IMR-90 (cell line): ENCODE results near the gene ATG7. TPM values are rescaled to one million over a fixed set of nuclear protein-coding genes. Genes with fewer than 3 reads are reported as not detected.

Experiments
- ATAC-seq: fragments of 200-7000 bp; cut with Tn5 transposase; 2 replicates; pipeline ENCODE4 v1.9.1; 2020; ENCODE audit warnings: low read depth, mild to moderate bottlenecking, moderate library complexity
- BruUV-seq: library from RNA; stranded (reverse); fragments of 400-500 nt; replicated peaks from 2 replicates; lab custom pipeline; 2021; lab: Mats Ljungman, UMichigan
- CTCF ChIA-PET: fragments of 300-600 bp; formaldehyde crosslinking; extraction: SDS; loops from one replicate; lab custom pipeline; 2021; ENCODE audit warnings: antibody characterized with exemption; lab: Yijun Ruan, JAX
- POLR2A ChIA-PET: fragments of 300-600 bp; sonication (Branson Sonifier 250); formaldehyde crosslinking; loops from one replicate; lab custom pipeline; 2022; ENCODE audit warnings: antibody characterized with exemption; ENCODE audit not compliant: unreplicated experiment; lab: Charles Lee
- DNase-seq: peaks from one replicate; pipeline ENCODE4 v3.0.0; 2013
- H2AFZ ChIP-seq: replicated peaks from 2 replicates; pipeline ENCODE3; 2013; ENCODE audit warnings: low read length, mild to moderate bottlenecking; ENCODE audit not compliant: poor library complexity
- H2AK5ac ChIP-seq: 2 replicates; pipeline ENCODE4 v1.6.1; 2013; ENCODE audit warnings: low read depth, low read length, inconsistent platforms
- H2AK9ac ChIP-seq: replicated peaks from 2 replicates; pipeline ENCODE3; 2013; ENCODE audit warnings: mild to moderate bottlenecking, low read depth, low read length, moderate library complexity; ENCODE audit not compliant: poor library complexity
- H2BK120ac ChIP-seq: 2 replicates; pipeline ENCODE4 v1.6.1; 2013; ENCODE audit warnings: low read depth, low read length, inconsistent platforms
- H2BK15ac ChIP-seq: 3 replicates; pipeline ENCODE4 v1.6.1; 2013; ENCODE audit warnings: low read depth, low read length, inconsistent platforms
- H2BK20ac ChIP-seq: 2 replicates; pipeline ENCODE4 v1.6.1; 2013; ENCODE audit warnings: low read depth, mild to moderate bottlenecking, inconsistent platforms, low read length, moderate library complexity
- H2BK5ac ChIP-seq: 2 replicates; pipeline ENCODE4 v1.6.1; 2013; ENCODE audit warnings: mild to moderate bottlenecking, low read depth, low read length, inconsistent platforms; ENCODE audit not compliant: poor library complexity, severe bottlenecking
- H3K14ac ChIP-seq: replicated peaks from 2 replicates; pipeline ENCODE4 v1.6.1; 2013; ENCODE audit warnings: low read depth, low read length, inconsistent platforms
- H3K18ac ChIP-seq: 2 replicates; pipeline ENCODE4 v1.6.1; 2013; ENCODE audit warnings: low read depth, low read length, control low read depth
- H3K23ac ChIP-seq: 2 replicates; pipeline ENCODE4 v1.6.1; 2013; ENCODE audit warnings: low read depth, low read length, inconsistent platforms
- H3K27ac ChIP-seq: 2 replicates; pipeline ENCODE4 v1.5.1; 2013; ENCODE audit warnings: mild to moderate bottlenecking, control low read depth, low read length; ENCODE audit not compliant: insufficient read depth
- H3K27me3 ChIP-seq: 2 replicates; pipeline ENCODE4 v1.6.1; 2013; ENCODE audit warnings: low read length; ENCODE audit not compliant: control insufficient read depth, insufficient read depth
- H3K36me3 ChIP-seq: 2 replicates; pipeline ENCODE4 v1.6.1; 2013; ENCODE audit warnings: low read length, mixed read lengths; ENCODE audit not compliant: control insufficient read depth, insufficient read depth
- H3K4ac ChIP-seq: 2 replicates; pipeline ENCODE4 v1.6.1; 2013; ENCODE audit warnings: low read depth, low read length, inconsistent platforms
- H3K4me1 ChIP-seq: 2 replicates; pipeline ENCODE4 v1.6.1; 2013; ENCODE audit warnings: low read length, mixed read lengths; ENCODE audit not compliant: control insufficient read depth, insufficient read depth
- H3K4me2 ChIP-seq: 2 replicates; pipeline ENCODE4 v1.6.1; 2013; ENCODE audit warnings: low read depth, mild to moderate bottlenecking, control low read depth, low read length, moderate library complexity
- H3K4me3 ChIP-seq: 2 replicates; pipeline ENCODE4 v1.5.1; 2013; ENCODE audit warnings: low read depth, mild to moderate bottlenecking, control low read depth, low read length, moderate library complexity; ENCODE audit not compliant: insufficient read depth
- H3K56ac ChIP-seq: 2 replicates; pipeline ENCODE4 v1.6.1; 2013; ENCODE audit warnings: low read length, inconsistent platforms; ENCODE audit not compliant: insufficient read depth; ENCODE audit errors: extremely low read depth
- H3K79me1 ChIP-seq, 2 experiments: 2 replicates each; pipeline ENCODE4 v1.6.1; 2013; ENCODE audit warnings: low read length in 2 of 2, inconsistent platforms in 1 of 2, low read depth in 1 of 2
- H3K9ac ChIP-seq: 2 replicates; pipeline ENCODE4 v1.6.1; 2013; ENCODE audit warnings: low read depth, low read length, control low read depth
- H3K9me1 ChIP-seq: 2 replicates; pipeline ENCODE4 v1.6.1; 2013; ENCODE audit warnings: low read length, inconsistent platforms; ENCODE audit not compliant: insufficient read depth
- H3K9me3 ChIP-seq: 2 replicates; pipeline ENCODE4 v1.6.1; 2013; ENCODE audit warnings: low read length; ENCODE audit not compliant: control insufficient read depth, insufficient read depth
- H4K20me1 ChIP-seq: 2 replicates; pipeline ENCODE4 v1.6.1; 2013; ENCODE audit warnings: low read length, inconsistent platforms; ENCODE audit not compliant: insufficient read depth
- H4K5ac ChIP-seq: 2 replicates; pipeline ENCODE4 v1.6.1; 2013; ENCODE audit warnings: mild to moderate bottlenecking, low read depth, low read length, control low read depth
- H4K8ac ChIP-seq, 2 experiments: 2 replicates each; pipeline ENCODE4 v1.6.1; 2013; ENCODE audit warnings: low read depth in 2 of 2, low read length in 2 of 2, control low read depth in 1 of 2, inconsistent platforms in 1 of 2
- H4K91ac ChIP-seq: 2 replicates; pipeline ENCODE4 v1.6.1; 2013; ENCODE audit warnings: low read depth, low read length, inconsistent platforms; ENCODE audit not compliant: insufficient read depth
- NFE2L2 ChIP-seq: fragments of 150-350 bp; IDR thresholded peaks from 2 replicates; pipeline ENCODE4 v1.6.1; 2016; ENCODE audit warnings: low read depth, mild to moderate bottlenecking, low read length
- WGBS, 2 experiments: methylation state at CpG; one replicate each; pipeline versions ENCODE4 v1.1.5 to v1.1.7; 2013; ENCODE audit warnings: missing lambda C conversion rate in 2 of 2; ENCODE audit not compliant: insufficient read length in 1 of 2; ENCODE audit errors: extremely low coverage in 2 of 2; 5-methylcytosine and 5-hydroxymethylcytosine counted together
- dilution Hi-C: fragments of 300-500 bp; cut with HindIII; formaldehyde crosslinking; loops from one replicate; pipeline ENCODE4 v1.14.3; 2018; ENCODE audit warnings: low sequenced_read_pairs; ENCODE audit not compliant: unreplicated experiment
- in situ Hi-C: fragments of 300-500 bp; cut with MboI; formaldehyde crosslinking; loops from 3 replicates; pipeline ENCODE4 v1.14.3; 2019; ENCODE audit warnings: low sequenced_read_pairs, inconsistent platforms, mixed read lengths
- intact Hi-C: fragments of 100-400 bp; cut with micrococcal nuclease; formaldehyde crosslinking; loops from 2 replicates; pipeline ENCODE4 v1.10.0; 2022
- polyA plus RNA-seq, 3 experiments: library from polyadenylated mRNA; depleted of rRNA; stranded (reverse); fragments of >200 nt; gene quantifications; 2 replicates each; pipeline ENCODE4 v1.2.3, GENCODE V29; 2012; ENCODE audit warnings: low replicate concordance in 1 of 3
- total RNA-seq: library from RNA; depleted of rRNA; stranded (reverse); fragments of >200 nt; gene quantifications from 2 replicates; pipeline ENCODE4 v1.2.3, GENCODE V29; 2012
- TF ChIP-seq, protein P1 (sequence below): fragments of 150-350 bp; IDR thresholded peaks from 2 replicates; pipeline ENCODE4 v1.6.1; 2017; ENCODE audit warnings: mild to moderate bottlenecking, antibody characterized with exemption, low read length, low read depth

Gene ATG7
- total and polyA plus RNA-seq, 2 of the 4 experiments (the other 2 are of a cell fraction), result 15.6 to 51.4 TPM

DNA sequence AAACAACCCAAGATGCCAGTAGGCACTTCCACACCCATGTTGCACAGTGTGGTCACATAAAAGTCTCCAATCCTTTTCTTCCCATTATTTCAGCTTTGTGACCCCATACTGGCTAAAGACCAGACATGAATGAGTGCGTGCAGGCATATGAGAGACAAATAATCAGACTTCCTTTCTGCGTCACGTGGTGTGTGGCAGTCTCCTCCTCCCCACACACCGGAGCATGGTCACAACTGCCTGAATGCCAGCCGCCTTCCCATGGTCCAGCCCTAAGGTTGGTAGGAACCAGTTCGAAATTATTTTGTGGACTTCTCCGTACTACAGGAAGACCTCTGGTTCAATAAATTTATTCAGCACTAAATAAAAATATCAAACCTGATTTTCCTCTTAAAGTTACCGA is 306.0 kb downstream of the ATG7 start:
- WGBS, 2 experiments, result 93% methylated on average over 3 of the region's 8 CpGs; no CpG with 5 or more reads in 1 of the 2 experiments
- Histone ChIP-seq H4K20me1 (peaks cover 63% of the 10 kb centered on the region), H3K23ac (no peak overlapping the region), H2AFZ (no peak overlapping the region), H3K4ac (0 out of 2 replicates have a peak overlapping the region, but pooled peaks have one; percentile 33), H4K91ac (no peak overlapping the region), H3K36me3 (peaks cover 18% of the 10 kb centered on the region), H4K5ac (no peak overlapping the region), H3K9me3 (no peaks in the 10 kb centered on the region), H3K27ac (no peak overlapping the region), H3K27me3 (no peaks in the 10 kb centered on the region), H3K9me1 (peaks cover 24% of the 10 kb centered on the region), H3K18ac (no peak overlapping the region), H4K8ac (peak overlapping the region in 1 of 2 experiments; percentile 39; a peak in 1 of 4 replicates), H2BK5ac (no peak overlapping the region), H3K4me1 (peaks cover 13% of the 10 kb centered on the region), H2BK15ac (no peak overlapping the region), H2BK120ac (no peak overlapping the region), H2AK5ac (no peak overlapping the region), H3K56ac (no peak overlapping the region), H3K4me3 (no peak overlapping the region), H3K14ac (no peak overlapping the region), H3K9ac (no peak overlapping the region), H2BK20ac (no peak overlapping the region), H3K79me1 (peaks cover 22 to 93% of the 10 kb centered on the region in 2 experiments), H3K4me2 (no peak overlapping the region), H2AK9ac (peak overlapping the region; percentile 5)
- in situ Hi-C loops (no loop called here), intact Hi-C loops (no loop called here), dilution Hi-C loops (no loop called here)
- ChIA-PET CTCF (no interaction called here), POLR2A (interaction anchor here (0.6 kb wide), 1 partner anchor 113 kb away, joined by 6 read pairs; no protein-coding TSS in a partner anchor)
- TF ChIP-seq, protein P1, sequence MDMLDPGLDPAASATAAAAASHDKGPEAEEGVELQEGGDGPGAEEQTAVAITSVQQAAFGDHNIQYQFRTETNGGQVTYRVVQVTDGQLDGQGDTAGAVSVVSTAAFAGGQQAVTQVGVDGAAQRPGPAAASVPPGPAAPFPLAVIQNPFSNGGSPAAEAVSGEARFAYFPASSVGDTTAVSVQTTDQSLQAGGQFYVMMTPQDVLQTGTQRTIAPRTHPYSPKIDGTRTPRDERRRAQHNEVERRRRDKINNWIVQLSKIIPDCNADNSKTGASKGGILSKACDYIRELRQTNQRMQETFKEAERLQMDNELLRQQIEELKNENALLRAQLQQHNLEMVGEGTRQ, result 0 out of 2 replicates have a peak, but pooled peaks have one; percentile 7
- no peak for TF ChIP-seq NFE2L2
- DNase-seq (no peak), ATAC-seq (no peak)
- no TSS peak for BruUV-seq
